Mesothelial cell of epicardium (in vitro differentiated cells): Measurements from ENCODE around the gene CATSPERE. TPM values are rescaled to one million over a fixed set of nuclear protein-coding genes. Genes with fewer than 3 reads are reported as not detected.
A peak's percentile ranks its signal among the peaks of the same experiment; 100 is the strongest.

Experiments
- DNase-seq, 2 experiments: peaks; one replicate each; pipeline ENCODE4 v3.0.0; 2021; ENCODE audit warnings: low spot score in 2 of 2; ENCODE audit not compliant: unreplicated experiment in 2 of 2
- H3K27ac Mint-ChIP-seq: 2 replicates; pipeline ENCODE4 v1.8.0; 2021; ENCODE audit warnings: mixed read lengths
- H3K27me3 Mint-ChIP-seq: 2 replicates; pipeline ENCODE4 v1.8.0; 2021; ENCODE audit warnings: low read depth, mixed read lengths
- H3K36me3 Mint-ChIP-seq: 2 replicates; pipeline ENCODE4 v1.8.0; 2021; ENCODE audit warnings: mixed read lengths
- H3K4me1 Mint-ChIP-seq: 2 replicates; pipeline ENCODE4 v1.8.0; 2021; ENCODE audit warnings: mixed read lengths
- H3K4me3 Mint-ChIP-seq: 2 replicates; pipeline ENCODE4 v1.8.0; 2021; ENCODE audit warnings: mild to moderate bottlenecking, moderate library complexity, mixed read lengths
- H3K9me3 Mint-ChIP-seq: 2 replicates; pipeline ENCODE4 v1.8.0; 2021; ENCODE audit warnings: mixed read lengths
- total RNA-seq: library from RNA; stranded (reverse); gene quantifications from 3 replicates; pipeline ENCODE4 v1.2.1, GENCODE V29; 2021
- TF ChIP-seq, protein P1 (sequence below): fragments of 200-600 bp; sonication (generic); IDR thresholded peaks from one replicate; pipeline ENCODE4 v1.5.0; 2021; ENCODE audit warnings: antibody characterized with exemption; ENCODE audit not compliant: unreplicated experiment

The CATSPERE gene
- total RNA-seq, 1 donor from 2014 or later, result 2.5 TPM

DNA sequence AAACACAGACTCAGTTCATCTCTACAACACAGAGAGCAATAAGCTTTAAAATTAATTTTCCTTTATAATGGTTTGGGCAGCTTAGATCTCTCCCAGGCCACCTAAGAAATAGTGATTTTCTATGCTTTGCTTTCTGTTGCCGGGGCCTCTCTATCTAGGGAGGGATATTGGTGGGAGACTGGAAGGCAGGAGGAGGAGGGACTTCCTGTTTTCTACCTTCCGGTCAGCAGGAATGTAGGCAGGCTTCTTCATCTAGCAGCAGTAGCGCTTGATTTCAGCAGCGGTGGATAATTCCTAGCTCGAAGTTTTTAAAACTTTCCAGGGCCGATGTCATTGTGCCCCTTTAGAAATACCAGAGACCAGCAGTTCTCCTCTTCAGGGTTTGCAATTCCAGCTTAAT is 186.7 kb downstream of the CATSPERE start:
- no peak for DNase-seq
- Mint-ChIP-seq H3K27ac (no peak overlapping the region), H3K9me3 (peaks cover 14% of the 10 kb centered on the region), H3K36me3 (no peaks in the 10 kb centered on the region), H3K4me1 (peaks cover 11% of the 10 kb centered on the region), H3K27me3 (no peaks in the 10 kb centered on the region), H3K4me3 (no peak overlapping the region)
- TF ChIP-seq, protein P1, sequence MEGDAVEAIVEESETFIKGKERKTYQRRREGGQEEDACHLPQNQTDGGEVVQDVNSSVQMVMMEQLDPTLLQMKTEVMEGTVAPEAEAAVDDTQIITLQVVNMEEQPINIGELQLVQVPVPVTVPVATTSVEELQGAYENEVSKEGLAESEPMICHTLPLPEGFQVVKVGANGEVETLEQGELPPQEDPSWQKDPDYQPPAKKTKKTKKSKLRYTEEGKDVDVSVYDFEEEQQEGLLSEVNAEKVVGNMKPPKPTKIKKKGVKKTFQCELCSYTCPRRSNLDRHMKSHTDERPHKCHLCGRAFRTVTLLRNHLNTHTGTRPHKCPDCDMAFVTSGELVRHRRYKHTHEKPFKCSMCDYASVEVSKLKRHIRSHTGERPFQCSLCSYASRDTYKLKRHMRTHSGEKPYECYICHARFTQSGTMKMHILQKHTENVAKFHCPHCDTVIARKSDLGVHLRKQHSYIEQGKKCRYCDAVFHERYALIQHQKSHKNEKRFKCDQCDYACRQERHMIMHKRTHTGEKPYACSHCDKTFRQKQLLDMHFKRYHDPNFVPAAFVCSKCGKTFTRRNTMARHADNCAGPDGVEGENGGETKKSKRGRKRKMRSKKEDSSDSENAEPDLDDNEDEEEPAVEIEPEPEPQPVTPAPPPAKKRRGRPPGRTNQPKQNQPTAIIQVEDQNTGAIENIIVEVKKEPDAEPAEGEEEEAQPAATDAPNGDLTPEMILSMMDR, result no peak

DNA sequence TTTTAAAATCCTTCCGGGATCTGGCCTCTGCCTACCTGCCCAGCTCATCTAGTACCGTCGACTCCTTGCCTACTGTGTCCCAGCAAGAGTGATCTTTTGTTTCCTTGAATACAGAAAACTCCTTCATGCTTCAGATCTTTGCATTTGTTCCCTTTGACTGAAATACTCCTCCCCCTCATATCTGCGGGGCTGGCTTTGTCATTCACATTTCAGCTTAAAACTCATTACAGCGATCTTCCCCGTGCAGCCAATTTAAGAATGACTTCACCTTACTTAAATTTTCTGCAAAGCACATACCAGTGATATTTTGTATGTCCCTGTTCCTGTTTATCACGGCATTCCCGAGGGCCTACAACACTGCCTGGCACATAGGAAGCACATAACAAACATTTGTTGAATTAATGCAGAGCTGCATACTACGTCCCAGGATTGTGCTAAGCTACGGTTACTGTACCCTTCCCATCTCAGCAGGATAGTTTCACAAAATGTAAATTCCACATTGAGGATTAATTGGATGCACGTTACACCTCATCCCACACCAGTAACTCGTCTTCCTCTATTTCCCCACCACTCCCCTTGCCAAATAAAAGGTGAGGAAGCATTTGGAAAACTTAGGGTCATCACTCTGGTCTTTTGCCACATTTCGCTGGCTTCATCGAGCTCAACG is 191.0 kb downstream of the CATSPERE start:
- H3K27me3 Mint-ChIP-seq, result no peaks in the 10 kb centered on the region
- H3K4me3 Mint-ChIP-seq, result peak overlapping the region; percentile 81
- peak overlapping the region; percentile 95 for H3K27ac Mint-ChIP-seq
- H3K9me3 Mint-ChIP-seq, result no peaks in the 10 kb centered on the region
- no peak for DNase-seq
- peaks cover 15% of the 10 kb centered on the region for H3K4me1 Mint-ChIP-seq
- TF ChIP-seq, protein P1, result no peak
- peaks cover 1% of the 10 kb centered on the region for H3K36me3 Mint-ChIP-seq

DNA sequence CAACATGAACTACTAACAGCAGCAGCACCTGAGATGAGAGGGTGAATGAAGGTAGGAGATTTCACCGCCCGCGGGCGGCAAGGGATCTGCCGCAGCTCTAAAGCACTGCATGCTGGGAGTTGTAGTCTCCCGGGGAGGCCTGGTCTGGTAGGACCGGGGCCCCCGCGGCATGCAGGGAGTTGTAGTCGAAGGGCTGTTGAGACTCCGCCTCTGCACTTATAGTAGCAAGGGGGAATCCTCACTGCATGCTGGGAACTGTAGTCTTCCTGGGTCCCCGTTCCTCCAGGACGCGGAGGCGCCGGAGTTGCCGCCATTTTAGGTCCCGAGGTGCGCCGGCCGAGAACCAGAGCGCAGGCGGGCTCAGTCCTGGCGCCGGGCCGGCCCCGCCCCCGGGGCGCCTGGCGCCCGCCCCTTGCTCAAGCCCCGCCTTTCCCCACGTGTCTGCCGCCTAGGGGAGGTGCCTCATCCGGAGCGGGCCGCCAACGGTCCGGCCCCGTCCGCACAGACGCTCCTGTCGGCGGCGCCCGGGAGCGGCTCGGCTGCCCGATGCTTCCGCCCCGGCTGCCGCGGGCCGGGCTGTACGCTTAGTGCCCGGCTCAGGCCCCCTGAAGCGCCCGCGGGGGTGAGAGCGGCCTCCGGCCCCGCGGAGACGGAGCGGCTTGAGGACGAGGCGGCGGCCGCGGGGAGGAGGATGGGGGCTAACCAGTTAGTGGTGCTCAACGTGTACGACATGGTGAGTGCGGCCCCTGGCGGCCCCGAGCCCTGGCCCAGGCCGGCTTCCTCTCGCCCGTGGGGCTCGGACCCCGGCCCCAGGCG is 191.8 kb downstream of the CATSPERE start, which contains the start of gene DESI2:
DESI2 (plus strand) TSS at position 504 of the 816 bp plus-strand sequence; CDS start at position 692, 188 bp downstream.
- TF ChIP-seq, protein P1, result peak; percentile 57
- peak within 1 kb of the TSS; percentile 81 for H3K4me3 Mint-ChIP-seq
- DNase-seq, result peak; percentile 95 to 97
- peak within 1 kb of the TSS; percentile 95 for H3K27ac Mint-ChIP-seq
- H3K27me3 Mint-ChIP-seq, result no peaks in the 10 kb centered on the region
- peaks cover 17% of the 10 kb centered on the region for H3K4me1 Mint-ChIP-seq
- H3K36me3 Mint-ChIP-seq, result peaks cover 8% of the 10 kb centered on the region
- no peaks in the 10 kb centered on the region for H3K9me3 Mint-ChIP-seq

DNA sequence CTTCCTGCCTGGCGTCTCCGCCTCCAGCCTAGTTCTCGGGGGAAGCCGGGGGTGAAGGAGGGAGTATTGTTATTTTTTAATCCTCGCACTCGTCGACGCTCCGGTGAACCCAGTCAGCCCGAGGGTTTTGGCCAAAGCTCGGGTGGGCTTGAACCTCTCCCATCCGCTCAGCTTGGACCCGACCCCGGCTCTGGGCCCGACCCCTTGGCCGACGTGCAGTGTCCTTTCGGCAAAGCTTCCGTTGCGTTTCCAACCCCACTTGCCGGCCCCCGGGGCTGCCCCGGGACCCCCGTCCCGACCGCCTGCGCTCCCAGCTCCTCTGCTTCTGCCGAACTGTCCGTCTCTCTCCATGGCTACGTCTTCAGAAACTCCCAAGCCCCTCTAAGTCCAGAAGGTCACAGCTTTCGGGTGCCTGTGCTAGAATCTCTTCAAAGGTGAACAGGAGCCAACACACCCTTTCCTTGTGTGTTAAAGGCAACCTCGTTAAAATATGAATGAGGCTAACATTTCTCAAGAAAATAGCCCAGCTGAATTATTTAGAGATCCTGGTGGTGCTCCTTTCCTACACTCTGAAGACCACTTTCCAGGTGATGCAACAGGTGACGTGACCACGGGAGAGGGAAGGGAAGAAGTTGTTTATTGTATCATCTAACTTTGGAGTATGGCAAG is 192.5 kb downstream of the CATSPERE start:
- TF ChIP-seq, protein P1, result peak; percentile 12
- Mint-ChIP-seq H3K27ac (no peak overlapping the region), H3K9me3 (no peaks in the 10 kb centered on the region), H3K4me3 (no peak overlapping the region), H3K36me3 (peaks cover 14% of the 10 kb centered on the region), H3K4me1 (peaks cover 17% of the 10 kb centered on the region), H3K27me3 (no peaks in the 10 kb centered on the region)
- DNase-seq, result peak in 1 of 2 experiments; percentile 53

DNA sequence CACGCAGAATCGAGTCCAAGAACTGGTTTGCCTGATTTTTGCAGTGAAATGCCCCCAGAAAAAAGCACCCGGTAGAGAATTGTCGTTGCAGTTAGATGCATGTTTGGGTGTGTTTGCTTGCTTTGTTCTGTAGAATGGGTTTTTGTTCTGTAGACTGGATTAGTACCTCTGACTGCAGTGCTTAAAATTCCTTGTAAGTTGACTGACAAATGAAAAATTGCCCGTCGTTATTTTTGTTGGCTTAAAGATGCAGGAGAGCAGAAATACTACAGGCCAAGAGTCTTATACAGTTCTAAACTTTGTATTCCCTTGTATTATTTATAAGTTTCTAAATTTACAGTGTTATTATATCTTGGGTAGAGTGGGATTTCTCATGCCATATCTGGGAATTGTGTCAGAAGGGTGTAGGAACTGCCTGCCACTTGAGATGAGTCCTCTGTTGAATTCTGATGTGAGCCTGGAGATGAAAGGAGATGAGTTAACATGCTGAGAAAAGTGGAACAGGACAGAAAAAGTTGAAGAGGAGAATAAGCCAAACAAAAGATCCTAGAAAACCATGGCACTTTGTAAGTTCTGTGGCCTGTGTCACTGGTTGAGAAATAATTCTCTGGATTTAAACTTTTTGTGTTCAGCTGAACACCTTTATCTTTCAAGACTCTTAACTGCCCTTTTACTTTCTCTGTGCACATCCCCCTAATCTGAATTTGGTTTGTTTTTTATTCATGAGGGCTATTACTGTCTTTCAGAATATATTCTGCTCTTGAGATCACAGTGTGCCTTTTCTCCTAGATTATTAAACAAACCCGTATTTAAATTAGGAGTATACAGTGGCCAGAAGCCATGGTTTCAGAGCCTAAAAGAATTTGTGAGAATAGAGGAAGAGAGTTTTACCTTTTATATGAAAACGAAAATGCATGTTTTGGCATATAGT is 193.3 kb downstream of the CATSPERE start:
- Mint-ChIP-seq H3K9me3 (no peaks in the 10 kb centered on the region), H3K4me3 (no peak overlapping the region), H3K4me1 (peaks cover 17% of the 10 kb centered on the region), H3K27ac (no peak overlapping the region), H3K27me3 (no peaks in the 10 kb centered on the region), H3K36me3 (peaks cover 17% of the 10 kb centered on the region)
- TF ChIP-seq, protein P1, result no peak
- DNase-seq, result no peak
